Measurements from ENCODE around the gene ZFYVE16. TPM values are rescaled to one million over a fixed set of nuclear protein-coding genes. Genes with fewer than 3 reads are reported as not detected.

Gene ZFYVE16
- total and polyA plus RNA-seq, 2 of the 13 experiments (the other 11 are each of a cell fraction or from before 2014, with no cell fraction given), result 9.3 to 33.3 TPM

DNA sequence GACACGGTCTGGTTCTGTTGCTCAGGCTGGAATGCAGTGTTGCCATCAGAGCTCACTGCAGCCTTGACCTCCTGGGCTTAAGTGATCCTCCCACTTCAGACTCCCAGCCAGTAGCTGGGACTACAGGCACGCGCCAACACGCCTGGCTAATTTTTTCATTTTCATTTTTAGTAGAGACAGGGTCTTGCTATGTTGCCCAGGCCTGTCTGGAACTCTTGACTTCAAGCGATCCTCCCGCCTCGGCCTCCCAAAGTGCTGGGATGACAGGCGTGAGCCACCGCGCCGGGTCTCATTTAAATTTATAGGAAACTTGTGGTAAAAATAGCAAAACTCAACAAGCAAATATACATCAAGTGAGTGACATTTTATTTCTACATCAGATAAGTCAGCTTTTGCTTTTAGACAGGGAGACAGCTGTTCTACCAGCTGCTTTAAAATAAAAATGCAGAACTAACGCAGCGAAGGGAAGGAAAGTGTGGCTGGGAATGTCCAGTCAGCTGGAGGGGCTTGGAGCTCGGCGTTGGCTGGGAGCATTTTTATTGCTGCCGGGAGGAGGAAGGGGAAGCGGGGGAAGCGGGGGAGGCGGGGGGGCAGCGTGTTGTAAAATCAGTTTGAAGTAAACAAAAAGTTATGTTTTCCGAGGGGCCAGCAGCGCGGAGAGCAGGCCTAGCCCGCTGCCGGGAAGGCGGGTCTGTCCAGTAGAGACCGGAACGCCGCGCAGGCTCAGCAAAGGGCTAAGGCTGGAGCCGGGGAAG is 707 bp upstream of the ZFYVE16 start (continued):
- TF ChIP-seq, protein P1, sequence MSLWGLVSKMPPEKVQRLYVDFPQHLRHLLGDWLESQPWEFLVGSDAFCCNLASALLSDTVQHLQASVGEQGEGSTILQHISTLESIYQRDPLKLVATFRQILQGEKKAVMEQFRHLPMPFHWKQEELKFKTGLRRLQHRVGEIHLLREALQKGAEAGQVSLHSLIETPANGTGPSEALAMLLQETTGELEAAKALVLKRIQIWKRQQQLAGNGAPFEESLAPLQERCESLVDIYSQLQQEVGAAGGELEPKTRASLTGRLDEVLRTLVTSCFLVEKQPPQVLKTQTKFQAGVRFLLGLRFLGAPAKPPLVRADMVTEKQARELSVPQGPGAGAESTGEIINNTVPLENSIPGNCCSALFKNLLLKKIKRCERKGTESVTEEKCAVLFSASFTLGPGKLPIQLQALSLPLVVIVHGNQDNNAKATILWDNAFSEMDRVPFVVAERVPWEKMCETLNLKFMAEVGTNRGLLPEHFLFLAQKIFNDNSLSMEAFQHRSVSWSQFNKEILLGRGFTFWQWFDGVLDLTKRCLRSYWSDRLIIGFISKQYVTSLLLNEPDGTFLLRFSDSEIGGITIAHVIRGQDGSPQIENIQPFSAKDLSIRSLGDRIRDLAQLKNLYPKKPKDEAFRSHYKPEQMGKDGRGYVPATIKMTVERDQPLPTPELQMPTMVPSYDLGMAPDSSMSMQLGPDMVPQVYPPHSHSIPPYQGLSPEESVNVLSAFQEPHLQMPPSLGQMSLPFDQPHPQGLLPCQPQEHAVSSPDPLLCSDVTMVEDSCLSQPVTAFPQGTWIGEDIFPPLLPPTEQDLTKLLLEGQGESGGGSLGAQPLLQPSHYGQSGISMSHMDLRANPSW (CRISPR knock-in tag; IDR thresholded peaks at IDR 0.05; ENCODE audit: borderline replicate concordance), result no peak
- peak; percentile 88 for TF ChIP-seq ZMYM3 (CRISPR knock-in tag; IDR thresholded peaks at IDR 0.05)
- TF ChIP-seq, protein P2, sequence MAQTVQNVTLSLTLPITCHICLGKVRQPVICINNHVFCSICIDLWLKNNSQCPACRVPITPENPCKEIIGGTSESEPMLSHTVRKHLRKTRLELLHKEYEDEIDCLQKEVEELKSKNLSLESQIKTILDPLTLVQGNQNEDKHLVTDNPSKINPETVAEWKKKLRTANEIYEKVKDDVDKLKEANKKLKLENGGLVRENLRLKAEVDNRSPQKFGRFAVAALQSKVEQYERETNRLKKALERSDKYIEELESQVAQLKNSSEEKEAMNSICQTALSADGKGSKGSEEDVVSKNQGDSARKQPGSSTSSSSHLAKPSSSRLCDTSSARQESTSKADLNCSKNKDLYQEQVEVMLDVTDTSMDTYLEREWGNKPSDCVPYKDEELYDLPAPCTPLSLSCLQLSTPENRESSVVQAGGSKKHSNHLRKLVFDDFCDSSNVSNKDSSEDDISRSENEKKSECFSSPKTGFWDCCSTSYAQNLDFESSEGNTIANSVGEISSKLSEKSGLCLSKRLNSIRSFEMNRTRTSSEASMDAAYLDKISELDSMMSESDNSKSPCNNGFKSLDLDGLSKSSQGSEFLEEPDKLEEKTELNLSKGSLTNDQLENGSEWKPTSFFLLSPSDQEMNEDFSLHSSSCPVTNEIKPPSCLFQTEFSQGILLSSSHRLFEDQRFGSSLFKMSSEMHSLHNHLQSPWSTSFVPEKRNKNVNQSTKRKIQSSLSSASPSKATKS (CRISPR knock-in tag; IDR thresholded peaks at IDR 0.05), result no peak
- no peak for TF ChIP-seq ISL2 (CRISPR knock-in tag; IDR thresholded peaks at IDR 0.05)
- no peak for TF ChIP-seq ZNF850 (CRISPR knock-in tag; conservative IDR thresholded peaks at IDR 0.05)
- TF ChIP-seq NFYB (CRISPR knock-in tag; IDR thresholded peaks at IDR 0.05), result no peak
- no peak for TF ChIP-seq ADNP (CRISPR knock-in tag; IDR thresholded peaks at IDR 0.05)
- 0 out of 2 replicates have a peak, but pooled peaks have one; percentile 37 for TF ChIP-seq ZFP82 (CRISPR knock-in tag; IDR thresholded peaks at IDR 0.05; ENCODE audit: borderline replicate concordance)
- no peak for TF ChIP-seq ZNF703 (CRISPR knock-in tag; IDR thresholded peaks at IDR 0.05; ENCODE audit: borderline replicate concordance)
- no peak for TF ChIP-seq ZNF296 (CRISPR knock-in tag; conservative IDR thresholded peaks at IDR 0.05)
- no peak for TF ChIP-seq NFE2L2 (IDR thresholded peaks at IDR 0.05; ENCODE audit: low read length)
- TF ChIP-seq, protein P3, sequence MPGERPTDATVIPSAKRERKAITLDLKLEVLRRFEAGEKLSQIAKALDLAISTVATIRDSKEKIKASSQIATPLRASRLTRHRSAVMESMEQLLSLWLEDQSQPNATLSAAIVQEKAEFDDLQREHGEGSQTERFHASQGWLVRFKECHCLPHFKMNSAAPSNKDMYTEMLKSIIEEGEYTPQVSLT (CRISPR knock-in tag; IDR thresholded peaks at IDR 0.05; ENCODE audit: borderline replicate concordance, low read depth), result no peak
- TF ChIP-seq KAT2B (IDR thresholded peaks at IDR 0.05; ENCODE audit: borderline replicate concordance, low read depth, low read length), result no peak
- TF ChIP-seq, protein P4, sequence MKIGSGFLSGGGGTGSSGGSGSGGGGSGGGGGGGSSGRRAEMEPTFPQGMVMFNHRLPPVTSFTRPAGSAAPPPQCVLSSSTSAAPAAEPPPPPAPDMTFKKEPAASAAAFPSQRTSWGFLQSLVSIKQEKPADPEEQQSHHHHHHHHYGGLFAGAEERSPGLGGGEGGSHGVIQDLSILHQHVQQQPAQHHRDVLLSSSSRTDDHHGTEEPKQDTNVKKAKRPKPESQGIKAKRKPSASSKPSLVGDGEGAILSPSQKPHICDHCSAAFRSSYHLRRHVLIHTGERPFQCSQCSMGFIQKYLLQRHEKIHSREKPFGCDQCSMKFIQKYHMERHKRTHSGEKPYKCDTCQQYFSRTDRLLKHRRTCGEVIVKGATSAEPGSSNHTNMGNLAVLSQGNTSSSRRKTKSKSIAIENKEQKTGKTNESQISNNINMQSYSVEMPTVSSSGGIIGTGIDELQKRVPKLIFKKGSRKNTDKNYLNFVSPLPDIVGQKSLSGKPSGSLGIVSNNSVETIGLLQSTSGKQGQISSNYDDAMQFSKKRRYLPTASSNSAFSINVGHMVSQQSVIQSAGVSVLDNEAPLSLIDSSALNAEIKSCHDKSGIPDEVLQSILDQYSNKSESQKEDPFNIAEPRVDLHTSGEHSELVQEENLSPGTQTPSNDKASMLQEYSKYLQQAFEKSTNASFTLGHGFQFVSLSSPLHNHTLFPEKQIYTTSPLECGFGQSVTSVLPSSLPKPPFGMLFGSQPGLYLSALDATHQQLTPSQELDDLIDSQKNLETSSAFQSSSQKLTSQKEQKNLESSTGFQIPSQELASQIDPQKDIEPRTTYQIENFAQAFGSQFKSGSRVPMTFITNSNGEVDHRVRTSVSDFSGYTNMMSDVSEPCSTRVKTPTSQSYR (CRISPR knock-in tag; IDR thresholded peaks at IDR 0.05; ENCODE audit: borderline replicate concordance), result no peak
- TF ChIP-seq NCOA5 (CRISPR knock-in tag; IDR thresholded peaks at IDR 0.05), result no peak
- TF ChIP-seq, protein P5, sequence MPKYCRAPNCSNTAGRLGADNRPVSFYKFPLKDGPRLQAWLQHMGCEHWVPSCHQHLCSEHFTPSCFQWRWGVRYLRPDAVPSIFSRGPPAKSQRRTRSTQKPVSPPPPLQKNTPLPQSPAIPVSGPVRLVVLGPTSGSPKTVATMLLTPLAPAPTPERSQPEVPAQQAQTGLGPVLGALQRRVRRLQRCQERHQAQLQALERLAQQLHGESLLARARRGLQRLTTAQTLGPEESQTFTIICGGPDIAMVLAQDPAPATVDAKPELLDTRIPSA (CRISPR knock-in tag; IDR thresholded peaks at IDR 0.05; ENCODE audit: borderline replicate concordance), result 0 out of 2 replicates have a peak, but pooled peaks have one; percentile 54
- TF ChIP-seq SAFB2 (CRISPR knock-in tag; IDR thresholded peaks at IDR 0.05; ENCODE audit: borderline replicate concordance, low read depth), result no peak; the same call in 1 of the 2 replicates
- TF ChIP-seq IKZF1 (IDR thresholded peaks at IDR 0.05), result no peak
- peak; percentile 59; the same call in 1 of the 2 replicates for TF ChIP-seq ZMYM2 (CRISPR knock-in tag; IDR thresholded peaks at IDR 0.05)
- peak; percentile 18; the same call in 1 of the 2 replicates for TF ChIP-seq PHF21A (CRISPR knock-in tag; IDR thresholded peaks at IDR 0.05)
- peak; percentile 67 for TF ChIP-seq SALL1 (CRISPR knock-in tag; IDR thresholded peaks at IDR 0.05)
